22Rv1 (cell line): ENCODE results near the gene AP2A2.

Experiments used
- ZFX ChIP-seq: fragments of 450-650 bp; IDR thresholded peaks from 2 replicates; pipeline ENCODE4 v1.6.1; 2017; ENCODE audit warnings: antibody characterized with exemption, borderline replicate concordance
- TF ChIP-seq, protein P1 (sequence below): fragments of 450-650 bp; IDR thresholded peaks from 2 replicates; pipeline ENCODE4 v1.5.1; 2017; ENCODE audit warnings: mild to moderate bottlenecking

DNA sequence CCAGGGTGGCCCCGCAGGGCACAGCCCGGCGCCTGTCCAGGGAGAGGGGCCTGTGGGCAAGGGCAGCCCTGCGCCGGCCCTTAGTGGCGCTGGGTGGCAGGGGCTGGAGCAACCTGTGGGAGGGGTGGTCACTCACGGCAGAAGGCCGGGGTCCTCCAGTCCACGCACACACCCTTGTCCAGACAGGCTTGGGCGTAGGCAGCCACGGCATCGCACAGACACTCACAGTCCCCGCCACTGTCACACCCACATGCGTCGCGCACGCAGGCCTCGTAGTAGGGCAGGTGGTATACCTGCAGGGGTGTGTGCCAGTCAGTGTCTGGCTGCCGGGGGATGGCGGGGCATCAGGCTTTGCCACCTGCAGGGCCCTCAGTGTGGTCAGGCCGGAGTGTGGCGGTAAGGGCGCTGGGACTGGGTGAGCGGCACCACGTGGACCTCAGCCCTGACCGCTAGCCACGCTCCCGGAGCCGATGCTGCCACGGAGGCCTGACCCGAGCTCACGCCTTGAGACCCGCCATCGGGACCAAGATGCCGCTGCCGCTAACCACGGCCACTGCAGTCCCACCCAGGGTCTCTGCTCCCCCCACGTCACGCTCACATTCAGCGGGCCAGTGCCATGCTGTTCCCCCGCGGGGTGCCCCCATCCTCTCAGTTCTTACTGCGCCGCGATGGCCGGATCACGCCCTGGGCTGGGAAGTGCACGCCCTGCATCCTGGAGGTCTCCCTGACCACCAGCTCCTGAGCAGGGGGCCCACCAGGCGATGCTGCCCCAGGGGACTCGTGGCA is 98.3 kb downstream of the AP2A2 start:
- TF ChIP-seq, protein P1, sequence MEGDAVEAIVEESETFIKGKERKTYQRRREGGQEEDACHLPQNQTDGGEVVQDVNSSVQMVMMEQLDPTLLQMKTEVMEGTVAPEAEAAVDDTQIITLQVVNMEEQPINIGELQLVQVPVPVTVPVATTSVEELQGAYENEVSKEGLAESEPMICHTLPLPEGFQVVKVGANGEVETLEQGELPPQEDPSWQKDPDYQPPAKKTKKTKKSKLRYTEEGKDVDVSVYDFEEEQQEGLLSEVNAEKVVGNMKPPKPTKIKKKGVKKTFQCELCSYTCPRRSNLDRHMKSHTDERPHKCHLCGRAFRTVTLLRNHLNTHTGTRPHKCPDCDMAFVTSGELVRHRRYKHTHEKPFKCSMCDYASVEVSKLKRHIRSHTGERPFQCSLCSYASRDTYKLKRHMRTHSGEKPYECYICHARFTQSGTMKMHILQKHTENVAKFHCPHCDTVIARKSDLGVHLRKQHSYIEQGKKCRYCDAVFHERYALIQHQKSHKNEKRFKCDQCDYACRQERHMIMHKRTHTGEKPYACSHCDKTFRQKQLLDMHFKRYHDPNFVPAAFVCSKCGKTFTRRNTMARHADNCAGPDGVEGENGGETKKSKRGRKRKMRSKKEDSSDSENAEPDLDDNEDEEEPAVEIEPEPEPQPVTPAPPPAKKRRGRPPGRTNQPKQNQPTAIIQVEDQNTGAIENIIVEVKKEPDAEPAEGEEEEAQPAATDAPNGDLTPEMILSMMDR: no peak
- no peak for TF ChIP-seq ZFX
